Lower leg skin (tissue), 3 donors: ENCODE measurements around the gene PSPN.

ENCODE experiments used
- POLR2A ChIP-seq, 2 donors: fragments of 450-650 bp; IDR thresholded peaks; one replicate each; pipeline ENCODE4 v1.6.1; 2016 to 2017; ENCODE audit warnings: antibody characterized with exemption in 2 of 2, mild to moderate bottlenecking in 1 of 2, moderate library complexity in 1 of 2
- TF ChIP-seq, protein P1 (sequence below), 3 donors: fragments of 450-650 bp; IDR thresholded peaks; one replicate each; pipeline ENCODE4 v1.5.1; 2016; ENCODE audit warnings: antibody characterized with exemption in 3 of 3, mild to moderate bottlenecking in 3 of 3, moderate library complexity in 2 of 3

DNA sequence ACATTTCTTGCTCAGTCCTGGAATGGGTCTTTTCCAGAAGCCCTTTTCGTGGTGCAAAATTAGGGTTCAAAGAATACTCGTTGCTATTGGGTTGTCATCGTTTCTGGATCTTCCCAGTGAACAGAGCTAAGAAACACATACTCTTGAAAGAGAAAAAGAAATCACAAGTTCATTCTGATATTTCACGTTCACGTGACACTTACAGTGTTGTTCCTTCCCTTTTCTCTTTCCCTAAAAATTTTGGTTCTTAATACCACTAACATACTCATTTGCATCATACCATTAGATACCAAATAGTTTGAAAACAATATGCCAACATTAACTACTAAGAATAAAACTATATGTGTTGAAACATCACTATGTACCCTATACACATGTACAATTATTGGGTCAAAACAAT is 30.7 kb upstream of the PSPN start:
- TF ChIP-seq, protein P1, sequence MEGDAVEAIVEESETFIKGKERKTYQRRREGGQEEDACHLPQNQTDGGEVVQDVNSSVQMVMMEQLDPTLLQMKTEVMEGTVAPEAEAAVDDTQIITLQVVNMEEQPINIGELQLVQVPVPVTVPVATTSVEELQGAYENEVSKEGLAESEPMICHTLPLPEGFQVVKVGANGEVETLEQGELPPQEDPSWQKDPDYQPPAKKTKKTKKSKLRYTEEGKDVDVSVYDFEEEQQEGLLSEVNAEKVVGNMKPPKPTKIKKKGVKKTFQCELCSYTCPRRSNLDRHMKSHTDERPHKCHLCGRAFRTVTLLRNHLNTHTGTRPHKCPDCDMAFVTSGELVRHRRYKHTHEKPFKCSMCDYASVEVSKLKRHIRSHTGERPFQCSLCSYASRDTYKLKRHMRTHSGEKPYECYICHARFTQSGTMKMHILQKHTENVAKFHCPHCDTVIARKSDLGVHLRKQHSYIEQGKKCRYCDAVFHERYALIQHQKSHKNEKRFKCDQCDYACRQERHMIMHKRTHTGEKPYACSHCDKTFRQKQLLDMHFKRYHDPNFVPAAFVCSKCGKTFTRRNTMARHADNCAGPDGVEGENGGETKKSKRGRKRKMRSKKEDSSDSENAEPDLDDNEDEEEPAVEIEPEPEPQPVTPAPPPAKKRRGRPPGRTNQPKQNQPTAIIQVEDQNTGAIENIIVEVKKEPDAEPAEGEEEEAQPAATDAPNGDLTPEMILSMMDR (IDR thresholded peaks at IDR 0.05): no peak
- TF ChIP-seq POLR2A (IDR thresholded peaks at IDR 0.05): no peak
